HepG2 (cell line): ENCODE measurements around the gene KCNK7. TPM values are rescaled to one million over a fixed set of nuclear protein-coding genes. Genes with fewer than 3 reads are reported as not detected.

Source experiments
- RXRA ChIP-seq: sonication (generic); formaldehyde crosslinking; IDR thresholded peaks from 2 replicates; pipeline ENCODE4 v1.5.1; 2020; ENCODE audit warnings: missing genetic modification reagents
- ZNF264 ChIP-seq: sonication (generic); formaldehyde crosslinking; IDR thresholded peaks from 2 replicates; pipeline ENCODE4 v1.4.0; 2020; ENCODE audit warnings: missing genetic modification reagents
- ZNF564 ChIP-seq: sonication (generic); formaldehyde crosslinking; IDR thresholded peaks from 2 replicates; pipeline ENCODE4 v1.8.1; 2023; ENCODE audit warnings: mild to moderate bottlenecking, missing genetic modification reagents
- ZNF672 ChIP-seq: sonication (generic); formaldehyde crosslinking; IDR thresholded peaks from 2 replicates; pipeline ENCODE4 v1.8.1; 2022; ENCODE audit warnings: missing genetic modification reagents
- polyA plus RNA-seq, 8 experiments: library from polyadenylated mRNA; depleted of rRNA in 3 of 8; stranded (reverse) in 7 of 8; unstranded in 1 of 8; fragments of >200 nt; fragmentation: Illumina TruSeq in 4 of 8; extraction: Trizol in 4 of 8; gene quantifications; 2 replicates each; pipeline versions ENCODE4 v1.2.1 to v1.2.3, GENCODE V29; 2011 to 2016; ENCODE audit warnings: low read depth in 4 of 8, missing spikeins in 1 of 8, mixed read lengths in 1 of 8; ENCODE audit not compliant: insufficient read depth in 1 of 8
- total RNA-seq, 5 experiments: library from RNA; depleted of rRNA; stranded (reverse); fragments of >200 nt; fragmentation: Illumina TruSeq; extraction: Trizol; gene quantifications; 2 replicates each; pipeline ENCODE4 v1.2.3, GENCODE V29; 2016; ENCODE audit warnings: low read depth in 1 of 5
- TF ChIP-seq, protein P1 (sequence below): sonication (generic); formaldehyde crosslinking; IDR thresholded peaks from 2 replicates; pipeline ENCODE4 v1.4.0; 2020; ENCODE audit warnings: missing genetic modification reagents
- TF ChIP-seq, protein P2 (sequence below): sonication (generic); formaldehyde crosslinking; IDR thresholded peaks from 2 replicates; pipeline ENCODE4 v1.8.0; 2022; ENCODE audit warnings: mild to moderate bottlenecking, missing genetic modification reagents, moderate library complexity
- TF ChIP-seq, protein P3 (sequence below): sonication (generic); formaldehyde crosslinking; IDR thresholded peaks from 2 replicates; pipeline ENCODE4 v1.4.0; 2020; ENCODE audit warnings: missing genetic modification reagents
- TF ChIP-seq, protein P4 (sequence below): sonication (generic); formaldehyde crosslinking; IDR thresholded peaks from 2 replicates; pipeline ENCODE4 v1.8.0; 2022; ENCODE audit warnings: mild to moderate bottlenecking, missing genetic modification reagents, moderate library complexity
- TF ChIP-seq, protein P5 (sequence below): IDR thresholded peaks from 2 replicates; pipeline ENCODE4 v1.6.1; 2016; ENCODE audit warnings: low read depth, missing genetic modification reagents, missing compliant biosample characterization

KCNK7 gene
- total and polyA plus RNA-seq, 2 of the 13 experiments (the other 11 are each of a cell fraction or from before 2014, with no cell fraction given): 0.11 TPM; not detected in 1

DNA sequence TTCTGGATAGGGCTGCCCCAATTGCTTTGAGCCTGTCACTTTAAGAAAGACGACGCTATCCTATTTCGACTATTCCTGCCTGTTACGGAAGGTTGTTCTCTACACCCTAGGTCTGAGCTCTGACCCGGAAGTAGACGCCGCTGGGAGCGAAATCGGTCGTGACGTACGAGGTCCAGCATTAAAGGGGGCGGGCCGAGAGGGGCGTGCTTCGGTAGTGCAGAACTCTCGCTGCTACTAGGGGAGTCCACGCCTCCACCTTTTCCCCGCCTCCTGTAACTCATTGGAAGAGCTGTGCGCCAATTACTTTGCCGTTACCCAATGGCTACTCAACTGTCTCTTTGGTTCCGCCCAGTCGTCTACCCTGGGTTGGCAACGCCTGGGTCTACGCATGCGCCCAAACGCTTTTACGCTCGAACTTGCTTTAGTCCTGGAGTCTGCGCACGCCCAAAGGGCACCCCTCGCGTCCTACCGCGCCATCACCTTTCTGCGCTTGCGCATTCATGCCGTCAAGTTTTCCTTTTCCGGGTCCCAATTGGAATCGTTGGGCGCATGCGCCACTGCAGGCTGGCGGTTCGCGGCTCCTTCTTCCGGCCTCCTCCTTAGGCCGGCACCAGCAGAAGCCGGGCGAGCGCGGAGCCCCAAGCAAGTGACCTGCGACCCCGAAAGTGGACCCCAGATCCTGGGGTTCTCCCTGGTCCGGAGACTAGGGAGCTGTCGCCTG, 19.8 kb upstream of the KCNK7 start, which contains the start of gene PCNX3 (continued):
- TF ChIP-seq ZNF264 (CRISPR knock-in tag) (no peak), ZNF564 (CRISPR knock-in tag) (no peak), RXRA (CRISPR knock-in tag) (no peak; the same call in 1 of the 2 replicates), ZNF672 (CRISPR knock-in tag) (no peak)
- TF ChIP-seq, protein P1, sequence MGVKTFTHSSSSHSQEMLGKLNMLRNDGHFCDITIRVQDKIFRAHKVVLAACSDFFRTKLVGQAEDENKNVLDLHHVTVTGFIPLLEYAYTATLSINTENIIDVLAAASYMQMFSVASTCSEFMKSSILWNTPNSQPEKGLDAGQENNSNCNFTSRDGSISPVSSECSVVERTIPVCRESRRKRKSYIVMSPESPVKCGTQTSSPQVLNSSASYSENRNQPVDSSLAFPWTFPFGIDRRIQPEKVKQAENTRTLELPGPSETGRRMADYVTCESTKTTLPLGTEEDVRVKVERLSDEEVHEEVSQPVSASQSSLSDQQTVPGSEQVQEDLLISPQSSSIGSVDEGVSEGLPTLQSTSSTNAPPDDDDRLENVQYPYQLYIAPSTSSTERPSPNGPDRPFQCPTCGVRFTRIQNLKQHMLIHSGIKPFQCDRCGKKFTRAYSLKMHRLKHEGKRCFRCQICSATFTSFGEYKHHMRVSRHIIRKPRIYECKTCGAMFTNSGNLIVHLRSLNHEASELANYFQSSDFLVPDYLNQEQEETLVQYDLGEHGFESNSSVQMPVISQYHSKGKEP (CRISPR knock-in tag): no peak
- TF ChIP-seq, protein P2, sequence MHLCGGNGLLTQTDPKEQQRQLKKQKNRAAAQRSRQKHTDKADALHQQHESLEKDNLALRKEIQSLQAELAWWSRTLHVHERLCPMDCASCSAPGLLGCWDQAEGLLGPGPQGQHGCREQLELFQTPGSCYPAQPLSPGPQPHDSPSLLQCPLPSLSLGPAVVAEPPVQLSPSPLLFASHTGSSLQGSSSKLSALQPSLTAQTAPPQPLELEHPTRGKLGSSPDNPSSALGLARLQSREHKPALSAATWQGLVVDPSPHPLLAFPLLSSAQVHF (CRISPR knock-in tag): no peak
- TF ChIP-seq, protein P3, sequence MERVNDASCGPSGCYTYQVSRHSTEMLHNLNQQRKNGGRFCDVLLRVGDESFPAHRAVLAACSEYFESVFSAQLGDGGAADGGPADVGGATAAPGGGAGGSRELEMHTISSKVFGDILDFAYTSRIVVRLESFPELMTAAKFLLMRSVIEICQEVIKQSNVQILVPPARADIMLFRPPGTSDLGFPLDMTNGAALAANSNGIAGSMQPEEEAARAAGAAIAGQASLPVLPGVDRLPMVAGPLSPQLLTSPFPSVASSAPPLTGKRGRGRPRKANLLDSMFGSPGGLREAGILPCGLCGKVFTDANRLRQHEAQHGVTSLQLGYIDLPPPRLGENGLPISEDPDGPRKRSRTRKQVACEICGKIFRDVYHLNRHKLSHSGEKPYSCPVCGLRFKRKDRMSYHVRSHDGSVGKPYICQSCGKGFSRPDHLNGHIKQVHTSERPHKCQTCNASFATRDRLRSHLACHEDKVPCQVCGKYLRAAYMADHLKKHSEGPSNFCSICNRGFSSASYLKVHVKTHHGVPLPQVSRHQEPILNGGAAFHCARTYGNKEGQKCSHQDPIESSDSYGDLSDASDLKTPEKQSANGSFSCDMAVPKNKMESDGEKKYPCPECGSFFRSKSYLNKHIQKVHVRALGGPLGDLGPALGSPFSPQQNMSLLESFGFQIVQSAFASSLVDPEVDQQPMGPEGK (CRISPR knock-in tag): peak; percentile 41; the same call in 1 of the 2 replicates
- TF ChIP-seq, protein P4, sequence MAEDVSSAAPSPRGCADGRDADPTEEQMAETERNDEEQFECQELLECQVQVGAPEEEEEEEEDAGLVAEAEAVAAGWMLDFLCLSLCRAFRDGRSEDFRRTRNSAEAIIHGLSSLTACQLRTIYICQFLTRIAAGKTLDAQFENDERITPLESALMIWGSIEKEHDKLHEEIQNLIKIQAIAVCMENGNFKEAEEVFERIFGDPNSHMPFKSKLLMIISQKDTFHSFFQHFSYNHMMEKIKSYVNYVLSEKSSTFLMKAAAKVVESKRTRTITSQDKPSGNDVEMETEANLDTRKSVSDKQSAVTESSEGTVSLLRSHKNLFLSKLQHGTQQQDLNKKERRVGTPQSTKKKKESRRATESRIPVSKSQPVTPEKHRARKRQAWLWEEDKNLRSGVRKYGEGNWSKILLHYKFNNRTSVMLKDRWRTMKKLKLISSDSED (CRISPR knock-in tag): no peak
- TF ChIP-seq, protein P5, sequence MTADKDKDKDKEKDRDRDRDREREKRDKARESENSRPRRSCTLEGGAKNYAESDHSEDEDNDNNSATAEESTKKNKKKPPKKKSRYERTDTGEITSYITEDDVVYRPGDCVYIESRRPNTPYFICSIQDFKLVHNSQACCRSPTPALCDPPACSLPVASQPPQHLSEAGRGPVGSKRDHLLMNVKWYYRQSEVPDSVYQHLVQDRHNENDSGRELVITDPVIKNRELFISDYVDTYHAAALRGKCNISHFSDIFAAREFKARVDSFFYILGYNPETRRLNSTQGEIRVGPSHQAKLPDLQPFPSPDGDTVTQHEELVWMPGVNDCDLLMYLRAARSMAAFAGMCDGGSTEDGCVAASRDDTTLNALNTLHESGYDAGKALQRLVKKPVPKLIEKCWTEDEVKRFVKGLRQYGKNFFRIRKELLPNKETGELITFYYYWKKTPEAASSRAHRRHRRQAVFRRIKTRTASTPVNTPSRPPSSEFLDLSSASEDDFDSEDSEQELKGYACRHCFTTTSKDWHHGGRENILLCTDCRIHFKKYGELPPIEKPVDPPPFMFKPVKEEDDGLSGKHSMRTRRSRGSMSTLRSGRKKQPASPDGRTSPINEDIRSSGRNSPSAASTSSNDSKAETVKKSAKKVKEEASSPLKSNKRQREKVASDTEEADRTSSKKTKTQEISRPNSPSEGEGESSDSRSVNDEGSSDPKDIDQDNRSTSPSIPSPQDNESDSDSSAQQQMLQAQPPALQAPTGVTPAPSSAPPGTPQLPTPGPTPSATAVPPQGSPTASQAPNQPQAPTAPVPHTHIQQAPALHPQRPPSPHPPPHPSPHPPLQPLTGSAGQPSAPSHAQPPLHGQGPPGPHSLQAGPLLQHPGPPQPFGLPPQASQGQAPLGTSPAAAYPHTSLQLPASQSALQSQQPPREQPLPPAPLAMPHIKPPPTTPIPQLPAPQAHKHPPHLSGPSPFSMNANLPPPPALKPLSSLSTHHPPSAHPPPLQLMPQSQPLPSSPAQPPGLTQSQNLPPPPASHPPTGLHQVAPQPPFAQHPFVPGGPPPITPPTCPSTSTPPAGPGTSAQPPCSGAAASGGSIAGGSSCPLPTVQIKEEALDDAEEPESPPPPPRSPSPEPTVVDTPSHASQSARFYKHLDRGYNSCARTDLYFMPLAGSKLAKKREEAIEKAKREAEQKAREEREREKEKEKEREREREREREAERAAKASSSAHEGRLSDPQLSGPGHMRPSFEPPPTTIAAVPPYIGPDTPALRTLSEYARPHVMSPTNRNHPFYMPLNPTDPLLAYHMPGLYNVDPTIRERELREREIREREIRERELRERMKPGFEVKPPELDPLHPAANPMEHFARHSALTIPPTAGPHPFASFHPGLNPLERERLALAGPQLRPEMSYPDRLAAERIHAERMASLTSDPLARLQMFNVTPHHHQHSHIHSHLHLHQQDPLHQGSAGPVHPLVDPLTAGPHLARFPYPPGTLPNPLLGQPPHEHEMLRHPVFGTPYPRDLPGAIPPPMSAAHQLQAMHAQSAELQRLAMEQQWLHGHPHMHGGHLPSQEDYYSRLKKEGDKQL: no peak
